Measurements from ENCODE around the gene GDE1. TPM values are rescaled to one million over a fixed set of nuclear protein-coding genes. Genes with fewer than 3 reads are reported as not detected.

The GDE1 gene
- total RNA-seq, 1 donor from 2014 or later, result 49.7 TPM

DNA sequence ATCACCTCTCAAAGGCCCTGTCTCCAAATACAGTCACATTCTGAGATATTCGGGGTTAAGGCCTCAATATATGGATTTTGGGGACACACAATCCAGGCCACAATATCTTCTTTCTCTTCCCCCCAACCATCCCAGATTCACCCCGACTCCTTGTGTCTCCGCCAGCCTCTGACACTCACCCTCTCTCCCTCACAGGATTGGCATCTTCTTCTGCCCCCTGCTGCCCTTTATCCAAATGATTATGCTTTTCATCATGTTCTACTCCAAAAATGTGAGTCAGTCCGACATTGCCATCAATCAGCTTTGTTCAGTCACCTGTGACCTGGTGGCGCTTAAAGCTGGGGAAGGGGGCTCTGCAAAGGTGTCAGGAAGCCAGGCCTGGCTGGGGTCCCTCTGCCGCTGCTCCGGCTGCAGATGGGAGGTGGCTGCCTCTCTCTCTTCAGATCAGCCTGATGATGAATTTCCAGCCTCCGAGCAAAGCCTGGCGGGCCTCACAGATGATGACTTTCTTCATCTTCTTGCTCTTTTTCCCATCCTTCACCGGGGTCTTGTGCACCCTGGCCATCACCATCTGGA lies 35.1 kb downstream of the GDE1 start:
- DNase-seq (ENCODE audit: low read depth, low spot score), result no peak

DNA sequence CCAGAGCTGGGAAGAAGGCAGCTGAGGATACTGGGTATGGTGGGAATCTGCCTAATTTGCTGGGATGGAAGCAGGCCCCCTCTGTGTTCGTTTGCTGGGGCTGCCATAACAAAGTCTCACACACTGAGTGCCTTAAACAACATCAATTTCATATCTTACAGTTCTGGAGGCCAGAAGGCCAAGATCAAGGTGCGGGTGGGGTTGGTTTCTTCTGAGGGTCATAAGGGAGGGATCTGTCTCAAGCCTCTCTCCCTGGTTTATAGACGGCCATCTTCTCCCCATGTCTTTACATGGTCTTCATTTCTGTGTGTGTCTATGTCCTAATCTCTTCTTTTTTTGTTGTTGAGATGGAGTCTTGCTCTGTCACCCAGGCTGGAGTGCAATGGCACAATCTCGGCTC lies 35.8 kb downstream of the GDE1 start:
- DNase-seq (ENCODE audit: low read depth, low spot score), result no peak

DNA sequence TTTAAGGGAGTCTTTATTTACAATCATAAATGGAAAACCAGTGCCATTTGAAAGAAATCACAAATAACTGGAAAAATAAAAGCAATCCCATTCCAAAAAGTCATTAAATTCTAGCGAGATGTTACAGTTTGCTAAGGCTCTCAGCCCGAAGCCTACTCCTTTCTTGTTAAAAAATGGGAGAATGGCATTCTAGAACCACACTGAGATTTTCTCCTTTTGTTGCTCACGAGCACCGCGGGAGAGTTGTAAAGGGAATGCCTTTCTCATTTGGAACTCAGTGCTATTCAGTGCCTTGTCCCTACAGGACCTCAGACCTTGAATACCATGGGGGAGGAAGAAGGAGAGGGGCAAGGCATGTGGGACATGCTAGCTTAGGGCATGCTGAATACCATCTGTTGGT lies 36.3 kb downstream of the GDE1 start:
- DNase-seq (ENCODE audit: low read depth, low spot score), result no peak

DNA sequence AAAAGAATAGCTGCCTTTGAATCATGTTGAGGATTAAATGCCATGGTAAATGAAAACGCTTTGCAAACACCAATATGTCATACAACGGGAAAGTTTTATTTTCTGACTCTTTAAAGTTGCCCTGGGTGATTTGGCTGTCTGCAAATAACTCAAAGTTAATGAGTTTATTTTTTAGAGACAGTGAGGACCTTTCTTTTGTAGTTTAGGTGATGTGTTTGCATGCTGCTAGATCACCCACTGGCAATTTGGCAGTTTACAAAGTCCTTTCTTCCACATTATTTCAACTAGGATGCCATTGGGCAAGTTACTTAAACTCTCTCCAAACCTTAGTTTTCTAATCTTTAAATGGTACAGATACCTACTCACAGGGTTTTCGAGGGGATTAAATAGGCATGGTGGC lies 37.8 kb downstream of the GDE1 start:
- no peak for DNase-seq (ENCODE audit: low read depth, low spot score)

DNA sequence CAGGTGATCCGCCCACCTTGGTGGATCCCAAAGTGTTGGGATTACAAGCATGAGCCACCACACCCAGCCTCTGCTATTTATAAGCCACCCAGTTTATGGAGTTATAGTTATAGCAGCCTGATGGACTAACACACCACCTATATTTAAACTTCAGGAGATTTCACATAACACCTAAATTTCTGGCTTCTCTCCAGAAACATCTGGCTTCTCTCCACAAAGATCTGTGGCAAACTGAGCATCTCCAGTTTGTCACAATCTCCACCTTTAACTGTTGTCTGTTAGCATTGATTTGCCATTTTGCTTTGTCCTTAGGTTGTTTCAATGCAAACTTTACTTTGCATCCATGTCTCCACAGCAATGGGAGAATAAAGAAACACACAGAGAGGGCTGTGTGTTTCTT lies 39.6 kb downstream of the GDE1 start:
- DNase-seq (ENCODE audit: low read depth, low spot score), result no peak

DNA sequence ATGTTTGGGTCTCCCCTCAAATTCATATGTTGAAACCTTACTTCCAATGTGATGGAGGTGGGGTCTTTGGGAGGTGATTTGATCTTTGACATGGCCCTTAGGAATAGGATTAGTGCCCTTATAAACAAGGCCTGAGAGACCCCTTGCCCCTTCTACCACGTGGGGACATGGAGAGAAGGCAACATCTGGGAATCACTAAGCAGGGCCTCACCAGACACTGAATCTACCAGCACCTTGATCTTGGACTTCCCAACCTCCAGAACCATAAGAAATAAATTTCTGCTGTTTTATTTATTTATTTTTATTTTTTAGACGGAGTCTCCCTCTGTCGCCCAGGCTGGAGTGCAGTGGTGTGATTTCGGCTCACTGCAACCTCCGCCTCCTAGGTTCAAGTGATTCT lies 40.1 kb downstream of the GDE1 start:
- DNase-seq (ENCODE audit: low read depth, low spot score), result no peak

DNA sequence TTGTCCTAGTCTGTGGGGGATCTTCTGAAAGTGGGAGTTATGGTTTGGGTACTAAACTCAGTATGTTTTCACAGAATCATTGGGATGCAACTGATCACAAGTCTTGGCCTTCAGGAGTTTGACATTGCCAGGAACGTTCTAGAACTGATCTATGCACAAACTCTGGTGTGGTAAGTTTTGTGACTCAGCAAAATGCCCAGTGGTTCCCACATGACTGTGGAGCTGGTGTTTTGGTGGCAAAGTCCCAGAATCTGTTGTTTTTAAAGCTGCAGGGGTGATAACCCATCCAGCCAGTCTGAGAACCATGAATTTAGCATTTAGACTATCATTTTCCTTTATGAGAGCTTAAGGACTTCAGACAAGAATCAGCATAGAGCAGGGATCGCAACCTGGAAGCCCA lies 40.6 kb downstream of the GDE1 start:
- DNase-seq (ENCODE audit: low read depth, low spot score), result no peak

DNA sequence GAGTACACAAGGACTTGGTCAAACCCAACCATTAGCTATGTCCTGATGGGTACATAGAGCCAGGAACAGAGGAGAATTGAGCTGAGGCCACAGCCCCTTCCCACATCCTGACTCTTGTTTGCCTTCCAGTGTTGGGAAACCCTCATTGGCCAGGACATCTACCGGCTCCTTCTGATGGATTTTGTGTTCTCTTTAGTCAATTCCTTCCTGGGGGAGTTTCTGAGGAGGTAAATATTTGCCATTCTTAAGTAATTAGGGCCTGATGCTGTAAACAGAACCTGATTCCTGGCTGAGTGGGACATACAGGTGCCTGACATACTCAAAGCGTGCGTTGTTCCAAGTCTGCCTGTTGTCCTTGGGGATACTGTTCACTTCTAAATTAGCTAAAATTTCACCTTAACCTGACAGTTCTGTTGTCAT lies 42.6 kb downstream of the GDE1 start:
- DNase-seq (ENCODE audit: low read depth, low spot score), result no peak

DNA sequence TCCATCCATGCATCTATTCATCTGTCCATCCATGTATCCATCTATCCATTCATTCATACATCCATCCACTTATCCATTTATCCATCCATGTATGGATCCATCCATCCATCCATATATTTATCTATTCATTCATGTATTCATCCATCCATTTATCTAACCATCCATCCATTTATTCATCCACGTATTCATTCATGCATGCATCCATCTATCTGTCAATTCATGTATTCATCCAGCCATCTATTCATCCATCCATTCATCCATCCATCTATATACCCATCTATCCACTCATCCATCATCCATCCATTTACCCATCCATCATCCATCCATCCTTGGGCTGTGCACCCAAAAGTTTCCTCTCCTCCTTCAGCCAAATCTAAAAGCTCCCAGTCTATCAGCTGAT lies 43.4 kb downstream of the GDE1 start:
- DNase-seq (ENCODE audit: low read depth, low spot score), result no peak

DNA sequence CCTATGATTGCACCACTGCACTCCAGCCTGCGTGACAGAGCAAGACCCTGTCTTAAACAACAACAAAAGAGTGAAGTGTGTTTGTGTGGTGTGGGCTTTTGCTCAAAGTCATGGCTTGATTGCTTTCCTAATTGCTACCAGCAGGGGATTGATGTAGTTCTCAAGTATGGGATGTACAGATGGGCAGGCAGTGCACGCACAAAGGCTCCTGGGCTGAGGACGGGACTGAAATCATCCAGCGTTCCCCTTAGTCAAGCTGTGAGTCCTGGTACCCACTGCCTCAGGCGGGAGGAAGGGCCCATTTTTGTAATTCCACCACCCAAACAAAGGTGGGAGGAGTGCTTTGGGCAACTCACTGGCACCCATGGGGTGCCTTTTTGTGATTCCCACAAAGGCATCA lies 47.3 kb downstream of the GDE1 start:
- no peak for DNase-seq (ENCODE audit: low read depth, low spot score)

DNA sequence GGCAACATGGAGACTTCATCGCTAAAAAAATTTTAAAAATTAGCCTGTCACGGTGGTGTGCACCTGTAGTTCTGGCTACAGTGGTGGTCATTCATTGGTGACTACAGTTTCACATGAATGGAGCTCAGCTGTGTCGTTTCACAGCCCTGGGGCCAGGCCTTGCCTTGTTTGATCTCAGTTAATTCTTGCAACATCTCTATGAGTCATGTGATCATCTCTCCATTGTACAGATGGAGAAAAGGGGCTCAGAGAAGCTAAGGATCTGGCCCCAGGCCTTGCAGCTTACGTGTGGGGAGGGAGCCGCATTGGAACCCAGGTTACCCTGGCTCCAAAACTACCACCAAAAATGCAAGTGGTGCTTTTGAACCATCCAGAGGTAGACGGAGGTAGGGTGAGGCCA lies 49.4 kb downstream of the GDE1 start:
- no peak for DNase-seq (ENCODE audit: low read depth, low spot score)

DNA sequence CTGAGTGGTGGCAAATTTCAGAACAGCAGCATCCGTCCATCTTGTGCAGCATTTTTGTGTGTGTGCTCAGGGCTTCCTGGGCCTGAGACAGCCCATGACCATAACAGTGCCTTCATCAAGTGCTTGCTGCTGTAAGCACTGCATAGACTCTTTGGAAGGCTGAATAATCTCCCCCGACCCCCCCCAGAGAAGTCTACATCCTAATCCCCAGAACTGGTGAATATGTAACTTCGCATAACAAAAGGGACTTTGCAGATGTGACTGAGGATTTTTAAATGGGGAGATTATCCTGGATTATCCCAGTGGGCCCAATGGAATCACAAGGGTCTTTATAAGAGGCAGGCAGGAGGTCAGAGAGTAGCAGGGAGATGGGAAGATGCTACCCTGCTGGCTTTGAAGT lies 53.6 kb downstream of the GDE1 start:
- DNase-seq (ENCODE audit: low read depth, low spot score), result no peak

DNA sequence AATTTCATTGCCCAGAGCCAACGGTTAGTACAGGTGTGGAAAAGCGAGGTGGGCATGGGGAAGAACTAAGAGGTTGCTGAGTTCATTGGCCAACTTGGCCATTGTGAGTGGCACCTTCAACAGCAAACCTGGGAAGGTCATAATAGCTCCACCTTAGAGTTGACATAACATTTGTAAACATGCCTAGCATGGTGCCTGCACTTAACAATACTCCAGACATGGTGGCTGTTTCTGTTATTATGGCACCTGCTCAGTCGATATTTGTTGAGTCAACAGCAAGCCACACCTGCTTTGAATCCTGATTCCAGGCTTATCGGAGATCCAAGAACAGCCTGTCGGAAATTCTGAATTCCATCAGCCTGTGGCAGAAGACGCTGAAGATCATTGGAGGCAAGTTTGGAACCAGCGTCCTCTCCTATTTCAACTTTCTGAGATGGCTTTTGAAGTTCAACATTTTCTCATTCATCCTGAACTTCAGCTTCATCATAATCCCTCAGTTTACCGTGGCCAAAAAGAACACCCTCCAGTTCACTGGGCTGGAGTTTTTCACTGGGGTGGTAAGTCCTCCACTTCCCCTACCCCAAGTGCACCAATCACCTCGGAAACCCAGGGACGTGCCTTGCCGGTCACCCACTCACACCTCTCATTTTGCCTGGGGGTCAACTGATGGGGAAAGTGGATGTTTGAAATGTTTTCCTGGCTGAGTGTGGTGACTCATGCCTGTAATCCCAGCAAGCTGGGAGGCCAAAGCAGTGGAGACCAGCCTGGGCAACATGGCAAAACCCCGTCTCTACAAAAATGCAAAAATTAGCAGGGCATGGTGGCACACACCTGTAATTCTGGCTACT lies 58.2 kb downstream of the GDE1 start:
- DNase-seq (ENCODE audit: low read depth, low spot score), result no peak

DNA sequence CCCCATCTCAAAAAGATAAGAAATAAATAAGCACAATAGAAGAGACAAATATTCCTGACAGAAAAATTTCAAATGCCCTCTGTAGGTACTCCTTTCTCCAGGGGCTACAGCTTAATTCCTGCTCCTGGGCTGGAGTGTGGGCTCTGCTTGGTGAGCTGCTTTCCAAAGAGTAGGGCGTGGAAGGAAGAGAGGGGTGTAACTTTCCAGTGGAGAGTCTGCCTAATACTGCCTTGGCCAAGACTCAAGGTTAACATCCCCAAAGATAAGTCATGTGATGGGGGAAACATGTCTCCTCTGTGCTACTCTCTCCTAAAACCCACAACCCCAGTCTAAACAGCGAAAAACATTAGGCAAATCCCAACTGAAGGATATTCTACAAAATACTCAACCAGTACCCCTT lies 61.5 kb downstream of the GDE1 start:
- DNase-seq (ENCODE audit: low read depth, low spot score), result no peak

DNA sequence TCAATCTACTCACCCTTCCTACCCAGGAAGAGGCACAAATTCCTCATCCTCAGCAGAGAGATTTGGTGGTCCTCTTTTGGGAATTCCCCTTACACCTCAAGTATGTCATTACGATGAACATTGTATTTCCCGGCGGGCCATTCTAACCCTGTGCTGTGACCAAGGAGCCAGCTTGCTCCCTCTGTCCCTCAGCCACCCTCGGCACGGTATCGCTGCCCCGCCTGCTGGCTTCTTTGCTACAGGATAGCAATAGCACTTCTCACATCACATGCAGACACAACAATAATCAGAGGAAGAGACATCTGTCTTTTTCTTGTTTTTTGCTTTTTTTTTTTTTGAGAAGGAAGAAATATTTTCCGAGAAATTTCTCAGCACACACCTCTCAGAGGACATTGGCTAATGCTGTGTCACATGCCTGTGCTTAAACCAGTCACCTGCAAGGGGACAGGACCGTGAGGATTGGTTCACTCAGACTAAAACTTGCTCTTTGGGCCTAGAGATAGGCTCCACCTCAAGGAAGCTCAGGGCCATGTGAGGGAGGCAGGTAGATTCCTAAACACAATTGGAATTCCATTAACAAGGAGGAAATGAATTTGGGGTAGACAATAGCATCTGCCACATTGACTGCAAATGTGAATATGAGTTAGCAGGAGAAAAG lies 63.0 kb downstream of the GDE1 start:
- DNase-seq (ENCODE audit: low read depth, low spot score), result no peak

Other genes starting within 250 kb of the GDE1 start
- gene CLEC19A, start 236.4 kb downstream of the GDE1 start, total RNA-seq, result not detected in 2 replicates
- gene TMC5, start 104.2 kb downstream of the GDE1 start, total RNA-seq, result not detected in 2 replicates
- gene CCP110, start 1.8 kb upstream of the GDE1 start, total RNA-seq, result 11.3 and 22.9 TPM in 2 replicates
- gene VPS35L, start 33.6 kb upstream of the GDE1 start, total RNA-seq, result 30.5 and 34.3 TPM in 2 replicates
- 18.3 and 20.8 TPM in 2 replicates for gene KNOP1, start 196.1 kb upstream of the GDE1 start, total RNA-seq
- 9.2 and 10.8 TPM in 2 replicates for gene IQCK, start 196.2 kb upstream of the GDE1 start, total RNA-seq